D341Med (cell line): ENCODE data around the gene PLXNA4.

Experiments used
- DNase-seq: peaks from one replicate; pipeline ENCODE4 v3.0.0; 2012; ENCODE audit warnings: low spot score

Gene PLXNA4

DNA sequence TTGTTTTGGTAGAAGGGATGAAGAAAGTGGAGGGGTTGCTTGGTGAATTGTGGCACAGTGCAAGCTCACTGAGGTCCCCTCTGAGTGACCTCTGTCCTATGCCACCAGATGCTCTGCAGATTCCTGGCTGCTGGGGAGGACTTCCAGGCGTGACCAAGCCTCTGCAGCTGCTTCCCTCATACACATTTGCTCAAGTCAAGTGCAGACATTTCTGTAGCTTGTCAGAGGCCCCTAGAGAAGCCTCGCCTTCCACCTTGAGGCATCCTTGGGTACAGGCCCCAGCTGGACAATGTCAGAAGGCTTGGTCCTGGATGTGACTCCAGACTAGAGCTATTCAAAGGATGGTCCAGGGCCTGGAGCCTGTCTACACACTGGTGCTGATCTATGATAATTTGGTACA lies 464.2 kb downstream of the PLXNA4 start:
- DNase-seq = no peak

DNA sequence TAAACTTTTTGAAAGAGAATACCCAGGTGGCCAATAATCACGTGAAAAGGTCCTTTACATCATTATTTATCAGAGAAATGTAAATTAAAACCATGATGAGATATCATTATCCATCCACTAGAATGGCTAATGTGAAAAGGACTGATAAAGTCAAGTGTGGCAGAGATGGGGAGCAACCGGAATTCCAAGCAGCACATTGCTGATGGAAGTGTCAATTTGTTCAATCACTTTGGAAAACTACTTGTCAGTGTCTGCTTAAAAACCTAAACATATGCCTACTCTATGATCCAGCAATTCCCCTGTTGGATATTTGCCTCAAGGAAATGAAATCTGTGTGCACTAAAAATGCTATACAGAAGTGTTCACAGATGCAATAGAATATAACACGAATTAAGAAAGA lies 465.6 kb downstream of the PLXNA4 start:
- no peak for DNase-seq

DNA sequence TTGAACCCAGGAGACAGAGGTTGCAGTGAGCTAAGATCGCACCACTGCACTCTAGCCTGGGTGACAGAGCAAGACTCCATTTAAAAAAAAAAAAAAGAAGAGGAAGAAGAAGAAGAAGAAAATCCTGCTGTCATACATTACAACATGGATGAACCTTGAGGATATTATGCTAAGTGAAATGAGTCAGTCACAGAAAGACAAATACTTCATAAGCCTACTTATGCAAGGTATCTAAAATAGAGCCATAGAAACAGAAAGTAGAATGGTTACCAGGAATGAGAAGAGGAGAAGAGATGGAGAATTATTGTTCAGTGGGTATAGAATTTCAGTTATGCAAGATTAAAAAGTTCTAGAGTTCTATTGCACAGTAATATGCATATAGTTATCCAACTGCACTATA lies 466.5 kb downstream of the PLXNA4 start:
- DNase-seq = no peak

DNA sequence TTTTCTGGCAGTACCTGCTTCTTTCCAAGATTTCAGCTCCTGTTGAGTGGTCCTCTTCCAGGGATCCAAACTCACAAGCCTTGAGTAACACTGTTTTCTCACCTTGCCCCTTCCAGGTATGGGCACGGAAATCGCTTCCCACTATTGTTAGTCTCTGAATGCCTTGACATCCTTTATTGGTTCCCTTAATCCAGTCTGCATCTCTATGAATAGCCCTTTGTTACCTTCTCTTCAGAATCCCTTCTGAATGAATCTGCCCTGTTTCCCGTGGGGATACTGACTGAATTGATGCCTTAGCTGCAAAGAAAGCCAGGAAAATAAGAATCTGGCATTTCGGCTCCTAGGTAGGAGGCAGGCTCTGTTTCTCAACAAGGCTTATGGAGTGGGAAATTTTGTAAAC lies 467.7 kb downstream of the PLXNA4 start:
- no peak for DNase-seq

DNA sequence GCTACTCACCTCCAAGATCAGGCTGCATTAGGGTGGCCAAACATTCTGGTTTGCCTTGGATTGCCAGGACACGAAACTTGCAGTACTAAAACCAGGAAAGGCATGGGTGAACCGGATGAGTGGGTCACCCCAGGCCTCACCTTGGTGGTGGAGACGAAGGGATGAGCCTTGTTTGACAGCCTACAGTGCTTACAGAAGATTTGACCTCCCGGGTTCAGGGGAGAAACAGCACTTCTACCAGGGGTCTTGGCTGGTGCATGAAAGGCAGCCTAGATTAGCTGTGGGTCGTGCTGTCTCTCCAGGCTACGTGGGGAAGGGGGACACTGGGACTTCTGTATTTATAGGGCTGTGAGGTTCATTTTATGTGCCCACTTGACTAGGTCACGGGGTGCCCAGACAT lies 469.8 kb downstream of the PLXNA4 start:
- DNase-seq = no peak

DNA sequence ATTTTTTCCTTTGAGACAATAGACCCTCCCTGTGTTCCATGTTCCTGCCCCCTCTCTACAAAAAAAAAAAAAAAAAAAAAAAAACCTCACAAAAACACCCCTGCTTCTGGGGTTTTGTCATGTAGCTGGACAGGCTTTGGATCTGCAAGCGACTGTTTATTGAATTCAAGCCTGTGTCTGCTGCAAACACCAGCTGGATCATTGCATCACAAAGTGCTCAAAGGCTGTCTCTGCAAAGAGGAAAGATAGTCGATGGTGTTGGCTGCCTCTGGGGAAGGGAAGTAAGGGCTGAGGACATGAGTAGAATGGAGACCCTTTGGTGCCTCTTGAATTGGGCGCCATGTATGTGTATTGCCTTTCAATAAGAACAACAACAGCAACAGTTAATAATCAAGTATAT lies 471.2 kb downstream of the PLXNA4 start:
- DNase-seq = no peak

DNA sequence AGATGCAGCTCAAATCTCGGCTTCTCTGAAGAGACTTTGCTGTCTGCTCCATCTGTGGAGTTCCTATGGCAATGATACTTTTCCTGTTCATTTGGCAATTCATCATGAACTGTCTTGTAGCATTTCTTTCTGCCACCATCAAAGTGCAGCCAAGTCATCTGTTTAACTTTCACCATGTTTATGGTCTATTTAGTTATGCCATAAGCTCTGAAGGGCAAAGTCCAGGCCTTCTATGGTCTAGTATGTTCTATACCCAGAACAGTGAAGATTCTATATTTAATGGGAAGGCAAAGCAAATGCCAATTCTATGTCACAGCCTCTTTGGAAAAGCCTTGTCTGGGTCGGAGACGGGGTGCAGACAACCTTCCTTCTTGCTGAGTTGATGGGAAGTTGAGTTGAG lies 472.6 kb downstream of the PLXNA4 start:
- DNase-seq = no peak

DNA sequence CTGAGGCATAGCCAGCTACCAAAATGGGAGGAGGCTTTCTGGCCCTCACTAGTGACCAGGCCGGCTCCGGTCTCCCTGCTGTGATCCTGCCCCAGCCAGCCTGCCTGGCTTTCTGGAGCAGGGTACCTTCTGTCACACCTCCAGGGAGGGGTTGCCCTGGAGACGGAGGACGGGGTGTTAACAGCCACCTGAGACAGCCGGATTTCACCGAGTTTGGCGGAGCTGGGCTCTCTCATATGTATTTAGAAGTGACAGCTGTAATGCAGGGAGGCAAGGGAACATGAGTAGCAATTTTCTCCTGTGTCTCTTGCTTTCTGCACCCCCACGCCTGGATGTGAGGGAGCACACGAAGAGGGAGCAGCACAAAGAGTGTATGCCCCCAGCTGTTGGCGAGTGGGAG lies 473.3 kb downstream of the PLXNA4 start:
- DNase-seq = no peak

DNA sequence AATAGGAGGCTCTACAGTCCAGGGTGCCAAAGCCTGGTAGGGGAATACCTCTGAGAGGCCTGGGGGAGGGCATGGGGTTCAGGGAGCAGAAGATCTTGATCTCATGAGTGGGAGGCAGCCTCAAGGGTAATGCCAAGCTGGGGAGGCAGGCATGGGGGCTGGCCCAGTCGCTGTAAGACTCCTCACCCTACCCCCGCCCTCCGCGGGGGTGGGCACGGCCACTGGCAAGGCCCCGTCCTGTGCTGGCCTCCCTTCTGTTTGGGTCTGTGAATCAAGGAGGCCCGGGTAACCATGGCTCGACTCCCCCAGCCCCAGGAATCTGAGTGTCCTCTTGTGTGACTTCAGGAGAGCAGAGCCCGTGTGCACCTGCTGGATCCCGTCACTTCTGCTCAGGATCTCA lies 473.9 kb downstream of the PLXNA4 start:
- DNase-seq = no peak

DNA sequence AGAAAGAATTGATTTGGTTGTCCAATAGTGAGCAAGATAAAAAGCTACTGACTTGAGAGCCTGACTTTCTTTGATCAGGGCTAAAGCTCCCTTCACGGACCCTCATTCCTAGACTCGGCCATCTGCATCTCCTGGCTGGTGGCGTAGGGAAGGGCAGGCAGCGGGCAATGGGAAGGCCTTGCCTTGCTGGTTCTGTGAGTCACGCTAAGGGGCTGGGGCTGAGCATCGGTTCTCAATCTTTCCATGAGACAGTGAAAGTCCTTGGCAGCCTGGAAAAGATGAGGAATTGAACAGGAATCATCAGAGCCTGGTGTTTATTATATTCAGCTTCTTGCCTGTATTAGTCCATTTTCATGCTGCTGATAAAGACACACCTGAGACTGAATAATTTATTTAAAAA lies 475.3 kb downstream of the PLXNA4 start:
- DNase-seq = no peak

DNA sequence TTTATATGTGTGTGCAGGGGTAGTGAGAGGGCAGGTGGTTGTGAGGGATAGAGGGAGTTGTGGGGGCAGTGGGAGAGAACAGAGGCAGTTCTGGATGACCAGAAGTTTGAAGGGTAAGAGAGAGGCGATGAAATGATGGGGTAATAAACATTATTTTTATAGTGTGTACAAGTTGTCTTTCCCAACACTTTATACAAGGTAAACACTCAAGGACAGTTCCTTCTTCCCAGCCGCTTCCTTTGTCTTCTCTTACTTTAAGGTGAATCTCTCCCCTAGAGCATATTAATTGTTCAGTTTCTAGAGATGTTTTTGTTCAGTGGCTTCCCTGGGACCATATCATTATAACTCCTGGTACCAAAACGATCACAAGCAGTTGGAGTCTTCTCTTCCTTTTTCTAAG lies 475.8 kb downstream of the PLXNA4 start:
- no peak for DNase-seq

DNA sequence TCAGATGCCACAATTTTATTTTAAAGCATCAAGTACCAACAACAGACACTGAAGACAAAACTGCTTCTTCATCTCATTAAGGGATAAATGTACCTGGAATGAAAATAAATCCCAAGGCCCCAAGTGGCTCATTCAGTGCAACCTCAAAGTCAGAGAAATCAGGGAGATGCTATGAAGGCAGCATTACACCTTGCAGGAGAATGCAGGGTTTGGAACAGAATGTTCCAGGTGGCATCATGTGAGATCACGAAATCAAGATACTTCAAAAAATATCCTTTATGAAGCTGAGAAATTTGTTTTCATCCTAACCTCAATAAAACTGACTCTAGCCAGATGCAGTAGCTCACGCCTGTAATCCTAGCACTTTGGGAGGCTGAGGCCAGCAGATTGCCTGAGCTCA lies 477.1 kb downstream of the PLXNA4 start:
- no peak for DNase-seq

DNA sequence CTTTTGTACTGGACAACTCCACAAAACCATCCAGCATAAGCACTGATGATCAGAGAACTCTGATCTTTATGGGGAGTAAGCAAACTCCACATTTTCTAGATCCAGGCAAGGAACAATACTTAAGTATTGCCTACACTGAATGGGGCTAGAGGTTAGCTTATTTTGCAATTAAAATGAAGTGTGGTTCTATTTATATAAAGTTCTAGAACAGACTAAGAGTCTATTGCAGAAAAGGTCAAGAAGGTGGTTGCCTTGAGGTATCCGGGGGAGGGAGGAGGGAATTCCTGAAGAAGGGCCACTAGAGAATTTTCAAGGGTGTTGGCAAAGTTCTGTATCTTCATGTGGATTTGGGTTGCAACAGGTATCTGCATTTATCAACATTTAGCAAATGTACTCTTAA lies 477.9 kb downstream of the PLXNA4 start:
- no peak for DNase-seq

DNA sequence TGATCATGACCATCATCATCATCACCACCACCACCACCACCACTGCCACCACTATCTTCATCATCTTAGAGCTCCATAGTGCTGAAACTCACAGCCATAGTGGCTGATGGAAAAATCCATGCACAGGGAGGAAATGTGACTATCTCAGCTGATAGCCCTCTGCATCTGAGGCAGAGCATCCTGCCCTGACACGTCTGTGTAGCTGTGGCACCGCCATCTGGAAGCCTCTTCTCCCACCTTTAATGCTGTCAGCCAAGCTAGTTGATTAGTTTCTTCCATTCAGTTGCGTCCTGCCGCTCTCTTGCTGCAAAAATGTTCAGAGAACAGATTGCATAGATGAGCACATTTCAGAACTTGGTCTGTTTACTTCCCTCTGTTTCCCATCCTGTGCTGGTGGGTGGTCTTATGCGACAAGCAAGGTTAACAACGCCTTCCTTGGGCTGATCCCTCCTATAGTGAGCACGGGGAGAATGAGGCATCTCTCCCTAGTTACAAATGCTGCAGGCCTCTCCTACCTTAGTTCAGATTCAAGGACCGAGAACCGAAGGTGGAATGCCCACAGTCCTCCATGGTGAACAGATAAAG lies 478.6 kb downstream of the PLXNA4 start:
- no peak for DNase-seq

DNA sequence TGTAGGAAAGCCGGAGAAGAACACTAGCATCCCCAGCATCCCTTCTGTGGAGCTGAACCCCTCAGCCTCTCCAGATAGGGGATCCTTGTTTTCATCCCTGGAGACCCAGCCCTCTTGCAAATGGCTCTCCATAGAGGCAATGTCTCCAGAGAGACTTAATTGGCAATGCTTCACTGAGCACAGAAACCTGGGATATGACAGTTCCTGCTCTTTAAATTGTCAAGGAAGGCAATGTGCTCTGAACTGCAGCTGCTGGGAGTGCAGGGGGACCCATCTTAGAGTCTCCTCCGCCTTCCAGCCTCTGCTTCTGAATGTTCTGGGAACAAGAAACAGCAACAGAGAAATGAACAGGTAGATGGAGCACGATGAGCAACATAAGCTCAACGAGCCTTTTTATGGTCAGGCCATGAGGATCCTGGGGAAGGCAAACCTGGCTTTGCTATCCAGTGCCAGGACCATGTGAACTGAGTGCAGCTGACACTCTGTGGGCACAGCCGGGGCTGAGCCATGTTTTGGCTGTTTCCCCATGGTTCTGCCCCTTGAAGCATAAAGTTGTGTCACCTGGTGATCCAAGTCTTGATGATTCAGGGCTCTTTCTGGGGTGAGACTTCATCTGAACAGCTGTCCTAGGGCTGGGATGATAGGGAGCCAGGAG lies 481.0 kb downstream of the PLXNA4 start:
- DNase-seq = no peak

DNA sequence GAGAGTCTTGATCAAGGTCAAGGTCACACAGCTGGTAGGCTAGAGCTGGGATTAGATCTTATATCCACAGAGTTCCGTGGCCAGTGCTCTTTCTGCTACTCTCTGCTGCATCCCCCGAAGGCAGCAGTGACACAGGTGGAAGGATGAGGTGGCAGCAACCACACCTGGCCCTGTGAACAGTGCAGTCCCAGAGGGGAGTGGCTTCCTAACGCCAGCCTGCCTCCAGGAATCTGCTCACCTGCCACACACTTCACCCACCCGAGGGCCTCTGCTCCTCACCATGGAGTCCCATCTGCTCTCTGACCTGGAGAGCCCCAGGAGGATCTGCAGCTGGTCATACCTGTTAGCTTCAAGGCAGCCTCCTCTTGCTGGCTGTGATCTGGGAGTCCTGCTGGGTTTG lies 484.2 kb downstream of the PLXNA4 start:
- no peak for DNase-seq

DNA sequence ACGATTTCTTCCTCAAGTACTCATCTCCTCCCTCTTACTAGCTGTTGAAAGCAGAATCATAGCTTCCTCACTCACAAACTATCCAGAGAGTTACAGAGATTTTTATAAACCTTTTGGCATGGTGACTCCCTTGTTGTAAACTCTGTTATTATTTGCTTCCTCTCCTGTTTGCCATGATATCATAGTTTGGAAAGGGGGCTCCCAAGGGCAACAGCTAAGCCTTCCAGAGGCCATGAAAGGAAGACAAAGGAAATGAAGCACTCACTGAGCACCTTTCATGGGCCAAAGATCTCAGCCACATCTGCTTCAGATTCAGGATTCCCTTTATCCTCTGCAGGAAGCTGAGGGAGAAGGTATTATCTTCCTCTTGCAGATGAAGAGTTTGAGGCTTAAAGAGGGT lies 484.6 kb downstream of the PLXNA4 start:
- DNase-seq = no peak

DNA sequence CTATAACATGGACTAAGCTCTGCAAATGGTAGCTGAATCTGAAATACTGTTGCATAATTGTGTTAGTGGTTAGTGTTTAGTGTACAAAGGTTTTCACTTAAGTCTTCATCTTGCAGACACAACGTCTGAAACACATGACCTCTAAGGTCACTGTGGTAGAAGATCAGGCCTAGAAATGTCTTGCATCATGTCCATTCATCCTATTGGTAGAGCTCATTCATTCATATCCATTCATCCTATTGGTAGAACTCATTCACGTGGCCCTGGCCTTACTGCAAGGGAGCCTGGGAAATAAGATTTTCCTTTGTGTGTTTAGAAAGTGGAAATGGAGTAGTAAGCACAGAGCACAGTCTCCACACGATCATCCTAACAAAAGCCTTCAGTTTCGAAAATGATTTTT lies 485.8 kb downstream of the PLXNA4 start:
- DNase-seq = no peak

DNA sequence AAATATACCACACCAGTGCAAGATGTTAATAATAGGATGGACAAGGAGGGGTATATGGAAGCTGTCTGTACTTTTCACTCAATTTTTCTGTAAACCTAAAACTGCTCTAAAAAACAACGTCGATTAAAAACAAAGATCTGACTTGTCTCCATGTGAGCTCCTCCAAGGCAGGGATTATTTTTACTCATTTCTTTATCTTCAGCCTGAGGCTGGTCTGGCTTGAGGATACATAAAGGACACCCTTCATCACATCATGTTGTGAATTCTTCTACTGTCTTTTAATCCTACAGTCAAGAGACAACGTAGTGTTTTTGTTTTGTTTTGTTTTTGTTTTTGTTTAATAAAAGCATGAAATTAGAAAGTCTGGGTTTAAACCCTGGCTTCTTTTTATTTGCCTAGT lies 486.9 kb downstream of the PLXNA4 start:
- DNase-seq = no peak

DNA sequence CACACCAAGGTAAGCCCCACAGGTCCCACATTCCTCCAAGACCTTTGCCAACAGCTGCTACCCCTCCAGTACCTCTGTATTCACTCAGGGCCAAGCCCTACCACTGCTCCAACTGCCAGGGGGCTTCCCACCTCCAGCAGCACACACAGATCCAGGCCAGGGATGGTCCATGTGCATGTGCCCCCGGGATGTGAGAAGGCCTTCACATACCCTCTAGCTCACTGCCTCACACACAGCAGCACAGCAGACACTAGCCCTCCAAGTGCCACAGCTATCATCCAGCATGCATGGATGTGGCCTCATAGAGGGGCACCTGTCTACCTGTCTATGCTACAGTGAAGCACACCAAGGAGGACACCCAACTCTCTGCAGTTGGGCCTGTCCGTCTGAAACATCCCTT lies 488.8 kb downstream of the PLXNA4 start:
- DNase-seq = no peak

DNA sequence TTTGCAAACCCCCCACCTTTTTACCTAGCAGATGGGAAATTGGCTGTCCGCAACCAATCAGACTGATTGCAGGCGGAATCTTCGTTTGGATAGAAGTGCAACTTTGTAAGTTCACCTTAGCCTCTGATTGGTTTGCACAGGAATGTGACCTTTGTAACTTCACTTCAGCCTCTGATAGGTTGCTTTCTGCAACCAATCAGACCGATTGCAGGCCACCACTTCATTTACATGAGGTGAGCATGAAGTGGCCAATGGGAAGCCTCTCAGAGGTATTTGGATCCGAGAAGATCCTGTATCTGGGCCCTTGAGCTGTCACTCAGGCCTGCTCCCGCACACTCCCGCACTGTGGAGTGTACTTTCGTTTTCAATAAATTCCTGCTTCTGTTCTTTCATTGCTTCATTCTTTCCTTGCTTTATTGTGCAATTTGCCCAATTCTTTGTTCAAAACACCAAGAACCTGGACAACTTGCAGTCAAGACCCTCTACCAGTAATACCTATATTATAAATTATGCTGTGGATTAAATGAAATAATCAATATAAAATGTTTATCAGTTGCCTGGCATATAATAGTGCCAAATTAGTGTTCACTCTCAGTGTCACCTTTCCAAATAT lies 491.4 kb downstream of the PLXNA4 start:
- no peak for DNase-seq

DNA sequence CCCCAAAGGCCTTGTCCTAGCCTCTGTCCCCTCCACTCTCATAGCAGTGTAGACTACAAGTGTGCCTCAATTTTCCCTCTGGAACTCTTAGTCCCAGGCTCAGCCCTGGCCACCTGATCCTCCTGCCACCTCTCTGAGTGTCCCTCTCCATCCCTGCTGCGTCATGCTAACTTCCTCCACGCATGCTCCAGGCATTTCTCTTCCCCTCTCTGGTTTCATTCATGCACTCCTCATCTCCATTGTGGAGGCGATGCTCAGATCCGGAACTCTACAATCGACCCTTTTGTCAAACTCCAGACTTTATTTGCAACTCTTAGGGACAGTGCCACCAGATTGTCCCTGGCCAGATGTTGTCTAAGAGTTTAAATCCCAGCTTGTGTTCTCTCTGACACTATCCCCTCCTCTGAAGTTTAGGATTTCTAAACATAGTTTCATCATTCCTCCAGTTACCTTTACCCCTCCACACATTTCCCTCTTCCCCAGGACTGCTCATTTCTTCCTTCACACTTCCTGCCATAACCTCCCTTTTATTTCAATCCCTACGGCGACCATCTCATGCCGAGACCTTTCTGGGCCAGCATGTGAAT lies 492.6 kb downstream of the PLXNA4 start:
- DNase-seq = no peak

DNA sequence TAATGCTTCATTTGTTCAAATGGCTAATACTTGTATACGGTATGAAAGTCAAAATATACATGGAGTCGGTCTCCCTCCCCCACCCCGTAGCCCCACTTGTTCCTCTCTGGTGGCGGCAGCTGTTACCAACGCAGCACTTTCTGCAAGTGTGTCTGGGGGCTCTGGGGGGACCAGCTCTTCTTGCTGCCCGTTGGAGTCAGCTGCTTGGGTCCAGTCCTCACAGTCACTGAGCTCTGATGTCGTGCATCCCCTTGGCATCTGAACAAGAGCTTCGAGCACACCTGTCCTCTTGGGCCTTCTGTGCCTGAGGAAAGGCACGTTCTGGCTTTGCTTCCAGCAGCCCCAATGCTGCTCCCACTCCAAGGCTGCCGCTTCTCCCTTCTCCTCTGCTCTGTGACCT lies 493.1 kb downstream of the PLXNA4 start:
- DNase-seq = no peak

DNA sequence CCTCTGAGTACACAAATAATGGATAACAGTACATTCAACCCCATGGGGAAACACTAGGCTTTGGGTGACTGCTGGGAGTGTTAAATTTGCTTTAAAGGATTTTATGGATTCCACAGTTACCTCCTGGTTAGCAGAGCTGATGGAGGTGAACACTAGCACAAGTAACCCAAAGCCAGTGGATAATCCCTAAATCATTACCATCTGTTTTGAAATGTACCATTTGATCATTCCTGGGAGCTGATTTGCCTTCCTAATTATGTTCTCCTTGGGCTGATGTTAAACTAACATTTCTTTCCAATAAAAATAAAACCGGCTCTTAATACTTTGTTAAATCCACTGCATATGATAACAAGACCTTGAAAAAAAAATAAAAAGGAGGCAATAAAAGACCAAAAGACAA lies 493.9 kb downstream of the PLXNA4 start:
- no peak for DNase-seq
